Measurements from ENCODE around the gene CCDC24. TPM values are rescaled to one million over a fixed set of nuclear protein-coding genes. Genes with fewer than 3 reads are reported as not detected.
A peak's percentile ranks its signal among the peaks of the same experiment; 100 is the strongest.

Gene CCDC24
- total RNA-seq, 1 donor from 2014 or later = 5.3 TPM

GRCh38 chr1:43962324-43962723 is 29.1 kb upstream of the CCDC24 start:
- FAIRE-seq = no peak
- DNase-seq (ENCODE audit: low spot score in 2 of 2) = no peak

GRCh38 chr1:43963006-43963405 is 28.4 kb upstream of the CCDC24 start:
- FAIRE-seq = no peak
- no peak for DNase-seq (ENCODE audit: low spot score in 2 of 2)

- no peak for FAIRE-seq
- DNase-seq (ENCODE audit: low spot score in 2 of 2) = no peak
Measured at GRCh38 chr1:43963890-43964289, 27.5 kb upstream of the CCDC24 start.

GRCh38 chr1:43965316-43965715 is 26.1 kb upstream of the CCDC24 start:
- no peak for FAIRE-seq

GRCh38 chr1:43968348-43968948 is 23.0 kb upstream of the CCDC24 start:
- no peak for DNase-seq (ENCODE audit: low spot score in 2 of 2)
- no peak for FAIRE-seq

More at GRCh38 chr1:43965316-43965715, 26.1 kb upstream of the CCDC24 start:
- no peak for DNase-seq (ENCODE audit: low spot score in 2 of 2)

GRCh38 chr1:43969416-43969745 is 22.0 kb upstream of the CCDC24 start:
- no peak for FAIRE-seq
- DNase-seq (ENCODE audit: low spot score in 2 of 2) = no peak

GRCh38 chr1:43969746-43970466 is 21.5 kb upstream of the CCDC24 start, which contains the start of gene DPH2:
Gene DPH2 (plus strand): TSS chr1:43970010. CDS start chr1:43970176, 166 bp downstream.
- peak; percentile 89 to 99 for DNase-seq (ENCODE audit: low spot score in 2 of 2)
- FAIRE-seq = no peak

GRCh38 chr1:43970502-43970901 is 20.9 kb upstream of the CCDC24 start:
- FAIRE-seq = no peak
- DNase-seq (ENCODE audit: low spot score in 2 of 2) = no peak

- FAIRE-seq = no peak
Measured at GRCh38 chr1:43970911-43971310, 20.5 kb upstream of the CCDC24 start.

GRCh38 chr1:43971336-43971980 is 19.9 kb upstream of the CCDC24 start:
- DNase-seq (ENCODE audit: low spot score in 2 of 2) (no peak), FAIRE-seq (no peak)

More at GRCh38 chr1:43970911-43971310, 20.5 kb upstream of the CCDC24 start:
- DNase-seq (ENCODE audit: low spot score in 2 of 2) = no peak

GRCh38 chr1:43973981-43974442 is 17.4 kb upstream of the CCDC24 start:
- FAIRE-seq (no peak), DNase-seq (ENCODE audit: low spot score in 2 of 2) (no peak)

GRCh38 chr1:43974443-43975248 is 16.8 kb upstream of the CCDC24 start, which contains the start of gene ATP6V0B:
Gene ATP6V0B (plus strand): TSS chr1:43974960. CDS start chr1:43975041, 81 bp downstream.
- no peak for FAIRE-seq

GRCh38 chr1:43975249-43975961 is 16.0 kb upstream of the CCDC24 start:
- FAIRE-seq (no peak), DNase-seq (ENCODE audit: low spot score in 2 of 2) (peak; percentile 63 to 68)

More at GRCh38 chr1:43974443-43975248, 16.8 kb upstream of the CCDC24 start, which contains the start of gene ATP6V0B:
- DNase-seq (ENCODE audit: low spot score in 2 of 2) = peak; percentile 99

GRCh38 chr1:43976045-43976444 is 15.4 kb upstream of the CCDC24 start:
- no peak for FAIRE-seq
- no peak for DNase-seq (ENCODE audit: low spot score in 2 of 2)

GRCh38 chr1:43976890-43977289 is 14.5 kb upstream of the CCDC24 start:
- DNase-seq (ENCODE audit: low spot score in 2 of 2) (no peak), FAIRE-seq (no peak)

- FAIRE-seq (no peak), DNase-seq (ENCODE audit: low spot score in 2 of 2) (no peak)
Measured at GRCh38 chr1:43977376-43978263, 13.8 kb upstream of the CCDC24 start.

GRCh38 chr1:43978264-43978550 is 13.2 kb upstream of the CCDC24 start:
- FAIRE-seq (no peak), DNase-seq (ENCODE audit: low spot score in 2 of 2) (no peak)

- DNase-seq (ENCODE audit: low spot score in 2 of 2) (peak; percentile 89 to 91), FAIRE-seq (no peak)
Measured at GRCh38 chr1:43978551-43979260, 12.7 kb upstream of the CCDC24 start, which contains the start of gene B4GALT2. Gene B4GALT2 (plus strand): TSS chr1:43979210. CDS start chr1:43981161, 1,951 bp downstream.

GRCh38 chr1:43979261-43979527 is 12.2 kb upstream of the CCDC24 start:
- DNase-seq (ENCODE audit: low spot score in 2 of 2) (no peak), FAIRE-seq (no peak)

All from frontal cortex (tissue), 4 donors.